HepG2 (cell line): ENCODE measurements around the gene PARN. TPM values are rescaled to one million over a fixed set of nuclear protein-coding genes. Genes with fewer than 3 reads are reported as not detected.

ENCODE experiments used
- ELF4 ChIP-seq: sonication (generic); formaldehyde crosslinking; IDR thresholded peaks from 2 replicates; pipeline ENCODE4 v1.5.0; 2020; ENCODE audit warnings: missing genetic modification reagents, mild to moderate bottlenecking, moderate library complexity, borderline replicate concordance
- FIP1L1 ChIP-seq: fragments of 200-400 bp; formaldehyde crosslinking; IDR thresholded peaks from 2 replicates; pipeline ENCODE4 v1.6.1; 2018; ENCODE audit warnings: low read depth, mild to moderate bottlenecking, low read length, moderate library complexity, borderline replicate concordance; ENCODE audit not compliant: insufficient read depth
- FOSL1 ChIP-seq: sonication (generic); formaldehyde crosslinking; IDR thresholded peaks from 2 replicates; pipeline ENCODE4 v1.9.0; 2021; ENCODE audit warnings: missing genetic modification reagents, borderline replicate concordance
- GMEB2 ChIP-seq: IDR thresholded peaks from 2 replicates; pipeline ENCODE4 v1.6.1; 2016; ENCODE audit warnings: missing biosample characterization, missing genetic modification reagents, low read depth
- MIER3 ChIP-seq: IDR thresholded peaks from 2 replicates; pipeline ENCODE4 v1.6.1; 2016; ENCODE audit warnings: missing compliant biosample characterization, borderline replicate concordance
- MIXL1 ChIP-seq: IDR thresholded peaks from 2 replicates; pipeline ENCODE4 v1.6.1; 2016
- MLX ChIP-seq: IDR thresholded peaks from 2 replicates; pipeline ENCODE4 v1.6.1; 2016
- NFKBIZ ChIP-seq: IDR thresholded peaks from 2 replicates; pipeline ENCODE4 v1.6.1; 2018; ENCODE audit warnings: missing genetic modification reagents, missing compliant biosample characterization
- PPARG ChIP-seq: conservative IDR thresholded peaks from 2 replicates; pipeline ENCODE4 v1.6.1; 2016; ENCODE audit warnings: missing biosample characterization, missing genetic modification reagents
- RFXANK ChIP-seq: IDR thresholded peaks from 2 replicates; pipeline ENCODE4 v1.6.1; 2016
- SOX5 ChIP-seq: IDR thresholded peaks from 2 replicates; pipeline ENCODE4 v1.6.1; 2016; ENCODE audit warnings: borderline replicate concordance
- TRIM24 ChIP-seq: sonication (generic); formaldehyde crosslinking; IDR thresholded peaks from 2 replicates; pipeline ENCODE4 v1.8.0; 2022; ENCODE audit warnings: mild to moderate bottlenecking, missing genetic modification reagents
- ZBTB7B ChIP-seq: sonication (generic); formaldehyde crosslinking; IDR thresholded peaks from 2 replicates; pipeline ENCODE4 v1.4.0; 2020; ENCODE audit warnings: missing genetic modification reagents
- ZFP36L1 ChIP-seq: sonication (generic); formaldehyde crosslinking; IDR thresholded peaks from 2 replicates; pipeline ENCODE4 v1.8.0; 2022; ENCODE audit warnings: mild to moderate bottlenecking, missing genetic modification reagents, moderate library complexity
- ZNF234 ChIP-seq: sonication (generic); formaldehyde crosslinking; conservative IDR thresholded peaks from 2 replicates; pipeline ENCODE4 v1.5.1; 2020; ENCODE audit warnings: mild to moderate bottlenecking, missing genetic modification reagents
- ZNF512 ChIP-seq: sonication (generic); formaldehyde crosslinking; IDR thresholded peaks from 2 replicates; pipeline ENCODE4 v1.4.0; 2020; ENCODE audit warnings: mild to moderate bottlenecking, missing genetic modification reagents
- ZNF607 ChIP-seq: sonication (generic); formaldehyde crosslinking; IDR thresholded peaks from 2 replicates; pipeline ENCODE4 v1.5.1; 2020; ENCODE audit warnings: missing genetic modification reagents, mild to moderate bottlenecking, borderline replicate concordance
- ZNF687 ChIP-seq: sonication (generic); formaldehyde crosslinking; IDR thresholded peaks from 2 replicates; pipeline ENCODE4 v1.5.1; 2020; ENCODE audit warnings: mild to moderate bottlenecking, missing genetic modification reagents, moderate library complexity
- polyA plus RNA-seq, 8 experiments: library from polyadenylated mRNA; depleted of rRNA in 3 of 8; stranded (reverse) in 7 of 8; unstranded in 1 of 8; fragments of >200 nt; fragmentation: Illumina TruSeq in 4 of 8; extraction: Trizol in 4 of 8; gene quantifications; 2 replicates each; pipeline versions ENCODE4 v1.2.1 to v1.2.3, GENCODE V29; 2011 to 2016; ENCODE audit warnings: low read depth in 4 of 8, missing spikeins in 1 of 8, mixed read lengths in 1 of 8; ENCODE audit not compliant: insufficient read depth in 1 of 8
- total RNA-seq, 5 experiments: library from RNA; depleted of rRNA; stranded (reverse); fragments of >200 nt; fragmentation: Illumina TruSeq; extraction: Trizol; gene quantifications; 2 replicates each; pipeline ENCODE4 v1.2.3, GENCODE V29; 2016; ENCODE audit warnings: low read depth in 1 of 5

Gene PARN
- total and polyA plus RNA-seq, 2 of the 13 experiments (the other 11 are each of a cell fraction or from before 2014, with no cell fraction given): 13.3 to 47.6 TPM

- peak; percentile 84 for TF ChIP-seq MLX (CRISPR knock-in tag)
- peak; percentile 77; the same call in 1 of the 2 replicates for TF ChIP-seq ZBTB7B
- TF ChIP-seq RFXANK (CRISPR knock-in tag): peak; percentile 50; the same call in 1 of the 2 replicates
- TF ChIP-seq ZNF687: no peak
- TF ChIP-seq ZFP36L1 (CRISPR knock-in tag): 0 out of 2 replicates have a peak, but pooled peaks have one; percentile 33
- TF ChIP-seq PPARG: peak; percentile 85
- TF ChIP-seq TRIM24 (CRISPR knock-in tag): no peak
- TF ChIP-seq MIER3: peak; percentile 87; the same call in 1 of the 2 replicates
- peak; percentile 94; the same call in 1 of the 2 replicates for TF ChIP-seq NFKBIZ
- TF ChIP-seq FOSL1 (CRISPR knock-in tag): no peak
- TF ChIP-seq MIXL1: peak; percentile 98
- no peak for TF ChIP-seq FIP1L1
- 0 out of 2 replicates have a peak, but pooled peaks have one; percentile 37 for TF ChIP-seq GMEB2
- peak; percentile 65; the same call in 1 of the 2 replicates for TF ChIP-seq ELF4 (CRISPR knock-in tag)
- TF ChIP-seq ZNF607: no peak
- no peak for TF ChIP-seq ZNF234 (CRISPR knock-in tag)
- TF ChIP-seq SOX5 (CRISPR knock-in tag): peak; percentile 98
- TF ChIP-seq ZNF512 (CRISPR knock-in tag): no peak
These were observed 67.2 kb downstream of the PARN start (continued) for GRCh38 chr16:14562691-14563491.
